Muscle of arm (tissue), 12 donors: ENCODE measurements around the gene TCEANC2. TPM values are rescaled to one million over a fixed set of nuclear protein-coding genes. Genes with fewer than 3 reads are reported as not detected.
"Not testable (repeated sequence)": the region's sequence is repeated elsewhere in the genome, so short reads cannot be mapped to it uniquely, and the experiment has no call there.

Experiments used
- DNase-seq: peaks from one replicate; pipeline ENCODE4 v3.0.0-alpha.2; 2013
- polyA plus RNA-seq, 12 donors: library from polyadenylated mRNA; unstranded; fragments of 120-200 nt; gene quantifications; one replicate each; pipeline ENCODE4 v1.2.1, GENCODE V29; 2013; ENCODE audit not compliant: insufficient read length in 12 of 12

Gene TCEANC2
- polyA plus RNA-seq, 12 donors, result 4.7 to 8.1 (median 6.8) TPM; not detected in 1

- DNase-seq, result not testable (repeated sequence)
These were observed 33.7 kb upstream of the TCEANC2 start for GRCh38 chr1:54019562-54020176.

DNA sequence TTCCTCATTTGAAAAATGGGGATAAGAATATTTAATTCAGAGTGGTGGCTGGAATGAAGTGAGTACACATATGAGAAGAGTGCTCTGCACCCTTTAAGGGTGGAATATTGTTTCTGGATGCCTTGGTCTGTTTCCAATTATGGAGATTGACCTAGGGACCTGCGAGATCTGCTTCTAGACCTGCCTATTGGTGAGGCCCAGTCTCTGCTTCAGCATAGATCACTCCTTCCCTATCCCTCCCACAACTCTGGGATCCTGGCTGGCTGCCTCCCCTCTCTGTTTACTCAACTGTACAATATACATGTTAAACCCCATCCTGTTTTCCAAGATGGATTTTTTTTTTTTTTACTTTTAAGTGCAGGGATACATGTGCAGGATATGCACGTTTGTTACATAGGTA lies 29.1 kb upstream of the TCEANC2 start:
- no peak for DNase-seq

DNA sequence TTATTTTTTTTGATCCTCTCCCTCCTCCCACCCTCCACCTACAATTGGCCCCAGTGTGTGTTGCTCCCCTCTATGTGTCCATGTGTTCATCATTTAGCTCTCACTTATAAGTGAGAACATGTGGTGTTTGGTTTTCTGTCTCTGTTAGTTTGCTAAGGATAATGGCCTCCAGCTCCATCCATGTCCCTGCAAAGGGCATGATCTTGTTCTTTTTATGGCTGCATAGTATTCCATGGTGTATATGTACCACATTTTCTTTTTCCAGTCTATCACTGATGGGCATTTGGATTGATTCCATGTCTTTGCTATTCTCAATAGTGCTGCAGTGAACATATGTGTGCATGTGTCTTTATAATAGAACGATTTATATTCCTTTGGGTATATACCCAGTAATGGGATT lies 28.6 kb upstream of the TCEANC2 start:
- not testable (repeated sequence) for DNase-seq

GRCh38 chr1:54027848-54028247 lies 25.6 kb upstream of the TCEANC2 start:
- no peak for DNase-seq

GRCh38 chr1:54028306-54029251 lies 24.8 kb upstream of the TCEANC2 start:
- DNase-seq, result no peak

GRCh38 chr1:54037476-54037875 lies 15.9 kb upstream of the TCEANC2 start:
- DNase-seq, result no peak

- no peak for DNase-seq
These were observed 11.6 kb upstream of the TCEANC2 start for GRCh38 chr1:54041806-54042205.

- no peak for DNase-seq
These were observed 7.9 kb upstream of the TCEANC2 start for GRCh38 chr1:54045496-54045895.

GRCh38 chr1:54046671-54047383 lies 6.6 kb upstream of the TCEANC2 start:
- DNase-seq, result no peak

GRCh38 chr1:54047384-54048305 lies 5.8 kb upstream of the TCEANC2 start:
- DNase-seq, result no peak

GRCh38 chr1:54050435-54050834 lies 3.0 kb upstream of the TCEANC2 start:
- not testable (repeated sequence) for DNase-seq

DNA sequence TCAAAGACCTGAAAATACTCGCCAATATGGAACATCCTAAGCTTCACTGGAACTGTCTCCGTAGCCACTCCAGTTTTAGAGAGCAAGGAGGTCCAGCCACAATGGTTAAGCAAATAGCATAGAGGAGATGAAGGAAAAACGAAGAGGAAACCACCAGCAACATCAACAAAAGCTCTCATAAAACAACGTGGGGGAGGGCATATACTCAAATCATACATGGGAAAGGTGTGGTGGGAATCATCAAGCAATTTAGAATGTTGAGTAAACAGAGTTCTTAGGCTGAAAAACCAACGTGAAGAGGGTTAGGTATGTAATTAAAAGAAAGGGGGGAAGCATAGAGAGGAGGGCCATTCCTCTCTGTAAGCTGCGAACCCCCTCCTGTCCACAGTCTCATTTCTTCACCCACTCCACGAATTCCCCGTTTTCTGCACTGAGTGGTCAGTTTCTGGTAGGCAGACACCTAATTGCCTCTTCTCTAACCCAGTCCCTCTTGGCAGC lies 1.4 kb upstream of the TCEANC2 start:
- DNase-seq, result peak; percentile 6

GRCh38 chr1:54052431-54052933 lies 926 bp upstream of the TCEANC2 start:
- peak; percentile 59 for DNase-seq

- peak; percentile 27 for DNase-seq
These were observed 483 bp downstream of the TCEANC2 start for GRCh38 chr1:54053745-54054437.

- peak; percentile 1 for DNase-seq
These were observed 986 bp downstream of the TCEANC2 start for GRCh38 chr1:54054438-54054749.

DNA sequence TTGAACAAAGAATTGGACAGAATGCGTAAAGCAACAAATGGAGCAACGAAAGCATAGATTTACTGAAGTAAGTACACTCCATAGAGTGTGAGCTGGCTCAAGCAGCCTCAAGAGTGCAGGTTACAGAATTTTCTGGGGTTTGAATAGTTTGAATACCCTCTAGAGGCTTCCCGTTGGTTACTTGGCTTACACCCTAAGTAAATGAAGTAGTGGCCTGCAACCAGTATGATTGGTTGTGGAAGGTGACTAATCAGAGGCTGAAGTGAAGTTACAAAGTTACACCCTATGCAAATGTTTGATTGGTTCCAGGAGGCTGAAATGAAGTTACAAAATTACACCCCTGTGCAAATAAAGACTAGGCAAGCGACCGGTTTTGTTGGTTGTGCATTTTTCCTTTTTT lies 10.9 kb downstream of the TCEANC2 start:
- DNase-seq, result no peak

DNA sequence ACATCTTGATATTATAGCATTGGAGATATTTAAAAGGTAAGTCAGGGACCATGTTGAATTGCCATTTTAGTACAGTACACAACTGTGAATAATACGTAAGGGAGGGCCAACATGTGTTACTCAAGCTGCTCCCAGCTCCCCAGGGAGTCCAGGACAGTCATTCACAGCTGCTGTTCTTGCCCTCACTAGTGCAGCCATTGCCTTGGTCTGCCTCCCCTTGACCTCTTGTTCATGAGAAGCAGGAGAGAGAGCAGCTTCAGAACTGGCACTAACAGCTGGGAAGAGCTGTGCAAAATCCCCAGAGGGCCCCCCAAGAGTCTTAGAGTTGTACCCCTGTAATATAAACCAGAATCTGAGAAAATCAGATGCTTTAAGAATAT lies 16.4 kb downstream of the TCEANC2 start:
- no peak for DNase-seq

DNA sequence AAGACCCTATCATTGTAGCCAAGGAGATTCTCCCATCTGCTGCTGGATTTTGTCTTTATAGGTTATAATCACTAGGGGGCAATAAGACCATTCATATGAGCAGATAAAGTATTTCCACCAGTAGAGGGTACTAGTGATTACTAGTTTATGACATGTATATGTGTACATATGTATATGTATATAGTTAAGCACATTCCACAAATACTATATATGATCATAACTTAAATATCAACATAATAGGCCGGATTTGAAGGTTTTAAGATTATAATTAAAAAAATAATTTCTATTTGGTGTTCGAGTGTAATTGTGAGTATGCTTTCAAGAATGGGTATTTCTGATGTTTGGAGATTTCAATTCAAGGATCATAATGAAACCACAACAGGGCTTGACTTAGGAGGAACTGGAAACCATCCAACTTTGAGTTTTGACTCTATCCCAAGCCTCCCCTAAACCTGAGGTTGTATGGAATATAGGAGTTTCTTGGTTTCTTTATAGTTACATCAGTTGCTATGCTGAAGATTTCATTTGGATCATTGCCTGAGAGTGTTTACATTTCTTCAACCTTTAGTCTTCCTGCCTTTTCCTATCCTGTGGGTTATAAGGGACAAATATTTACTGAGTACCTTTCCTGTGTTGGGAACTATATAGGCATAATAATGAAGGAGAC lies 16.9 kb downstream of the TCEANC2 start:
- peak; percentile 49 for DNase-seq

DNA sequence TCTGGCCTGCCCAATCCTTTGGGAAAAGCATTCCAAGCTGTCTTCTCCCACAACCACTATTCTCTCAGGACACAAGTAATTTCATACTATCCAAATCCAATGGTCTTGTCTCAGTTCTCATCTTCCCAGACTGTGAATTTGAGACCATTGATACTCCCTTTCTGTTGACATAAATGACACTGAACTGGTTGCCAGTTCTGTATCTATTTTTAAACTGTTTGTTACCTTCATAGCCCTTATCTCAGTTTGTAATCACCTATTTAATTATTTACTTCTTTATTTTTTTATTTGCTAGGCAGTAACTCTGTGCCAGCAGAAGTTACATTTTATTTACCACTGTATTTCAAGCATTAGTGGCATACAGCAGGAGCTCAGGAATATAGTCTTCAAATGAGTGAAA lies 24.0 kb downstream of the TCEANC2 start:
- no peak for DNase-seq

DNA sequence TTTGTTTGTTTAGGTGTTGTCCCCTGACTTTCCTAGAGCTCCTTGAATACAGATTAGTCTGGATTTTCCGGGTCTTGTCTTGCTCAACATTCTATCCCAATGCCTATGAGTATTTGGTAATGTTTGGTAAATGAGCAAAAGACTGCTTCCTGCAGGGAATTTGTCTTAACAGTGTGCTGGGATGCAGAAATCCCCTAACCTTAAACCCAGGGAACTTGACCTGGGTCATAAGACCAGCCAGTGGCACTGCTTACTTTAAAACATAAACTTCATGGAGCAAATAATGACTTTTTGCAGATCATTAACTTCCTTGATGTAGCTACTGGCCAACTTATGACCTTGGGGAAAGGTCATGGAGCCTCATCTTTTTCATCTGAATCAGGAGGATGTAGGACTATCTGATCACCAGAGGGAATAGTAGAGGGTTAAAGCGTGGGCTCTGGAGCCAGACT lies 27.2 kb downstream of the TCEANC2 start:
- no peak for DNase-seq
